HL-60 (cell line): ENCODE results near the gene PIM2.

ENCODE experiments used
- DNase-seq, 2 experiments: peaks; one replicate each; pipeline ENCODE4 v3.0.0-alpha.2; 2010 to 2020; ENCODE audit warnings: low read depth in 1 of 2, low spot score in 1 of 2
- H3K27ac ChIP-seq: fragments of 250-450 bp; sonication (Bioruptor Pico); replicated peaks from 2 replicates; pipeline ENCODE4 v1.5.1; 2020; ENCODE audit warnings: mild to moderate bottlenecking, moderate library complexity
- H3K27me3 ChIP-seq: fragments of 250-450 bp; sonication (Bioruptor Pico); 2 replicates; pipeline ENCODE4 v1.5.1; 2021; ENCODE audit warnings: mild to moderate bottlenecking, moderate library complexity; ENCODE audit not compliant: insufficient read depth, poor library complexity, severe bottlenecking
- H3K4me3 ChIP-seq: replicated peaks from 2 replicates; pipeline ENCODE4 v1.5.1; 2011; ENCODE audit warnings: mild to moderate bottlenecking, control low read depth, low read length; ENCODE audit not compliant: insufficient read depth
- GABPA ChIP-seq: IDR thresholded peaks from 2 replicates; pipeline ENCODE4 v1.6.1; 2012; ENCODE audit warnings: low read depth
- POLR2AphosphoS5 ChIP-seq: IDR thresholded peaks from 2 replicates; pipeline ENCODE4 v1.6.1; 2012; ENCODE audit warnings: low read depth
- SPI1 ChIP-seq: IDR thresholded peaks from 2 replicates; pipeline ENCODE4 v1.6.1; 2012; ENCODE audit warnings: low read depth, mild to moderate bottlenecking, borderline replicate concordance
- TF ChIP-seq, protein P1 (sequence below): IDR thresholded peaks from 2 replicates; pipeline ENCODE4 v1.6.1; 2012; ENCODE audit warnings: low read depth; ENCODE audit not compliant: insufficient replicate concordance
- TF ChIP-seq, protein P2 (sequence below): IDR thresholded peaks from one replicate; pipeline ENCODE4 v1.5.1; 2011; ENCODE audit warnings: low read length, control low read depth, inconsistent platforms; ENCODE audit not compliant: insufficient read depth

Gene PIM2

DNA sequence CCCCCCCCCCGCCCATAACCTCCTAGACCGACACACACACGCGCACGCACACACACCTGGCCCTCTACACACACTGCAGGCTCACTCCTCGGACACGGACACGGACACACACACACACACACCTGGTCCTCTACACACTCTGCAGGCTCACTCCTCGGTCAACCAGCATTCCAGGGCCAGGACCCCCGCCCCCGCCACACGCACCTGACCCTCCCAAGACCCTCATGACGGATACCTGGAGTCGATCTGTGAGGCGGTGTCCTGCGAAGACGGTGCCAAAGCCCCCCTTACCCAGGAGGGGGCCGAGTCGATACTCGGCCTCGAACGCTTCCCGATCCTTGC is 552 bp downstream of the PIM2 start:
- Histone ChIP-seq H3K4me3 (peak overlapping the region; percentile 71), H3K27me3 (no peaks in the 10 kb centered on the region), H3K27ac (peak overlapping the region; percentile 86)
- no peak for DNase-seq
- TF ChIP-seq SPI1 (no peak), POLR2AphosphoS5 (no peak), GABPA (no peak)
- TF ChIP-seq, protein P1, sequence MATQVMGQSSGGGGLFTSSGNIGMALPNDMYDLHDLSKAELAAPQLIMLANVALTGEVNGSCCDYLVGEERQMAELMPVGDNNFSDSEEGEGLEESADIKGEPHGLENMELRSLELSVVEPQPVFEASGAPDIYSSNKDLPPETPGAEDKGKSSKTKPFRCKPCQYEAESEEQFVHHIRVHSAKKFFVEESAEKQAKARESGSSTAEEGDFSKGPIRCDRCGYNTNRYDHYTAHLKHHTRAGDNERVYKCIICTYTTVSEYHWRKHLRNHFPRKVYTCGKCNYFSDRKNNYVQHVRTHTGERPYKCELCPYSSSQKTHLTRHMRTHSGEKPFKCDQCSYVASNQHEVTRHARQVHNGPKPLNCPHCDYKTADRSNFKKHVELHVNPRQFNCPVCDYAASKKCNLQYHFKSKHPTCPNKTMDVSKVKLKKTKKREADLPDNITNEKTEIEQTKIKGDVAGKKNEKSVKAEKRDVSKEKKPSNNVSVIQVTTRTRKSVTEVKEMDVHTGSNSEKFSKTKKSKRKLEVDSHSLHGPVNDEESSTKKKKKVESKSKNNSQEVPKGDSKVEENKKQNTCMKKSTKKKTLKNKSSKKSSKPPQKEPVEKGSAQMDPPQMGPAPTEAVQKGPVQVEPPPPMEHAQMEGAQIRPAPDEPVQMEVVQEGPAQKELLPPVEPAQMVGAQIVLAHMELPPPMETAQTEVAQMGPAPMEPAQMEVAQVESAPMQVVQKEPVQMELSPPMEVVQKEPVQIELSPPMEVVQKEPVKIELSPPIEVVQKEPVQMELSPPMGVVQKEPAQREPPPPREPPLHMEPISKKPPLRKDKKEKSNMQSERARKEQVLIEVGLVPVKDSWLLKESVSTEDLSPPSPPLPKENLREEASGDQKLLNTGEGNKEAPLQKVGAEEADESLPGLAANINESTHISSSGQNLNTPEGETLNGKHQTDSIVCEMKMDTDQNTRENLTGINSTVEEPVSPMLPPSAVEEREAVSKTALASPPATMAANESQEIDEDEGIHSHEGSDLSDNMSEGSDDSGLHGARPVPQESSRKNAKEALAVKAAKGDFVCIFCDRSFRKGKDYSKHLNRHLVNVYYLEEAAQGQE: no peak
- TF ChIP-seq, protein P2, sequence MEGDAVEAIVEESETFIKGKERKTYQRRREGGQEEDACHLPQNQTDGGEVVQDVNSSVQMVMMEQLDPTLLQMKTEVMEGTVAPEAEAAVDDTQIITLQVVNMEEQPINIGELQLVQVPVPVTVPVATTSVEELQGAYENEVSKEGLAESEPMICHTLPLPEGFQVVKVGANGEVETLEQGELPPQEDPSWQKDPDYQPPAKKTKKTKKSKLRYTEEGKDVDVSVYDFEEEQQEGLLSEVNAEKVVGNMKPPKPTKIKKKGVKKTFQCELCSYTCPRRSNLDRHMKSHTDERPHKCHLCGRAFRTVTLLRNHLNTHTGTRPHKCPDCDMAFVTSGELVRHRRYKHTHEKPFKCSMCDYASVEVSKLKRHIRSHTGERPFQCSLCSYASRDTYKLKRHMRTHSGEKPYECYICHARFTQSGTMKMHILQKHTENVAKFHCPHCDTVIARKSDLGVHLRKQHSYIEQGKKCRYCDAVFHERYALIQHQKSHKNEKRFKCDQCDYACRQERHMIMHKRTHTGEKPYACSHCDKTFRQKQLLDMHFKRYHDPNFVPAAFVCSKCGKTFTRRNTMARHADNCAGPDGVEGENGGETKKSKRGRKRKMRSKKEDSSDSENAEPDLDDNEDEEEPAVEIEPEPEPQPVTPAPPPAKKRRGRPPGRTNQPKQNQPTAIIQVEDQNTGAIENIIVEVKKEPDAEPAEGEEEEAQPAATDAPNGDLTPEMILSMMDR: no peak

DNA sequence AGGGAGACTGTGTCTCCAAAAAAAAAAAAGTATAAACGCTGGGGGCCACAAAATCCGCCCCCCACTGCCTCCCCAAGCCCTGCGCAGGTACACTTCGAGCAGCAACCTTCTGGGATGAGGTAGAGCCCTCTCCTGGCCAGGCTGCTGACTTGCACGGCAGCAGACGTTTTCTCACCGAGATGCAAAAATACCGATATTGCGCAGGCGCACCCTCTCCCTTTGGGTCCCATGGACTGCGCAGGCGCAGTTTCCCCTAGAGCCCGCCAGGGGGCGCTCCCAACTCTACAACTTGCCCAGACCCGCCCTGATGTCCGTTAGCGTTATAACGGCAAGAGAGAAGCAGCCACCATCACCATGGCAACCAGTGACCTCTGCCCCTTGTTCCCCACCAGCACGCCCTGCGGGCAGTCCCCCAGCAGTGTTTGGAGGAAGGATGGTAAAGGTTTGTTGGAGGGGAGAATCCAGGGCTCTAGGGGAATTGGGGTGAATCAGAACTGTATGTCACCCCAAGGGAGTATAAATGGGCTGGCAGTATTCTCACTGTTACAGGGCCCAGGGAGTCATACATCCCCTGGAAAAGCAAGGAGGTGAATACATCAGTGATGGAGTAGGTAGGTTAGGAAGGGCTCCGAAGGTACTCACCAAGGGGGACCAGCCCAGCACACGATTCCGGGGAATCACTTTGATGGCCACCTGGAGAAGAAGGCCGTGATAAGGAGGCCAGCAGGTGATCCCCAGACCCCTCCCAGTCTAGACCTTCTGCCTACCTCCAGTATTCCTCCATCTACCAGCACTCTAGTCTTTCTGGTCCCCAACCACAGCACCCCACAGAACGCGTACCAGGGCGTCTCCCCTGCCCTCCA is 1.5 kb downstream of the PIM2 start:
- TF ChIP-seq, protein P1: no peak
- TF ChIP-seq GABPA (no peak), POLR2AphosphoS5 (no peak), SPI1 (no peak)
- TF ChIP-seq, protein P2: peak; percentile 85
- peak; percentile 80 to 90 for DNase-seq
- Histone ChIP-seq H3K27me3 (no peaks in the 10 kb centered on the region), H3K4me3 (peak overlapping the region; percentile 71), H3K27ac (peak overlapping the region; percentile 86)

DNA sequence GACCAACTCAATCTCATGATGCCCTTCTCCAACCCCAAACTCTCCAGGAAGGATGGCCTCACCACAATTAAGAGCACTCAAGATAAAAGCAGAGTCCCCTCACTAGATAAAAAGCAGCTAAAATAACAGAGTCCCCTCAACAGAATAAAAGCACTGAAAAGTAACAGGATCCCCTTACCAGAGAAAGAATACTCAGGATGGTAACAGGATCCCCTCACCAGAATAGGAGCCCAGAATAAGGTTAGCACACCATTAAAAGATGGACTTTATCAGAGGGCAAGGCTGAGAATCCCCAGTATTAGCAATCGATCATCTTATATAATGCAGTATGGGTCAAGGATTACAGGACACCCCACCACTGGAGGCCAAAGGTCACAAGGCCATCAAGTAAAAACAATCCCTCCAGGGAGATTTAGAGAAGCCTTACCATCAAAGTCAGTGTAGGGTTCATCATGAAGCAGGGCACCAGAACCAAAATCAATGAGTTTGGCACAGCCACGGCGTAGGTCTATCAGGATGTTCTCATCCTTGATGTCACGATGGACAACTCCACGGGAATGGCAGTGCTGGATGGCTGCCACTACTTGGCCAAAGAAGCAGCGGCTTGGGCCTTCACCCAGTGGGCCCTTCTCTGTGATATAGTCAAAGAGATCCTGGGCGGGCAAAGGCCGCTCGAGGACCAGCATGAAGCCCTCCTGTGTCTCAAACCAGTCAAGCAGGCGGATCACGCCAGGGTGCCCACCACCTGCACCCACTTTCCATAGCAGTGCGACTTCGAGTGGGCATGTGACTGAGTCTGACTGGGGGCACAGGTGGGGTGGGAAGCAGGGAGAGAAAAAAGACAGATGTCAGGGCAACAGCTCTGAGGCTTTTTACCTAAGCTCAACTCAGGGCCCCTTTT is 4.0 kb downstream of the PIM2 start:
- DNase-seq: no peak
- Histone ChIP-seq H3K27me3 (no peaks in the 10 kb centered on the region), H3K27ac (no peak overlapping the region), H3K4me3 (no peak overlapping the region)
- no peak for TF ChIP-seq GABPA
- no peak for TF ChIP-seq POLR2AphosphoS5
- TF ChIP-seq SPI1: no peak
